KMS-11 (cell line): ENCODE measurements around the gene AKAP8L.

Experiments
- H2AFZ ChIP-seq: fragments of 200-600 bp; sonication (generic); 2 replicates; pipeline ENCODE4 v1.6.1; 2016; ENCODE audit warnings: antibody characterized with exemption, mixed run types, low read depth
- H3K27ac ChIP-seq: fragments of 200-600 bp; sonication (generic); 2 replicates; pipeline ENCODE4 v1.6.1; 2016; ENCODE audit warnings: mild to moderate bottlenecking, mixed run types
- H3K27me3 ChIP-seq: fragments of 200-600 bp; sonication (generic); 2 replicates; pipeline ENCODE4 v1.6.1; 2017; ENCODE audit warnings: mild to moderate bottlenecking, low read depth, mixed run types, moderate library complexity; ENCODE audit not compliant: insufficient read depth
- H3K36me3 ChIP-seq: fragments of 200-600 bp; sonication (generic); 2 replicates; pipeline ENCODE4 v1.6.1; 2017; ENCODE audit warnings: mild to moderate bottlenecking, mixed run types; ENCODE audit not compliant: insufficient read depth
- H3K4me1 ChIP-seq: fragments of 200-600 bp; sonication (generic); 2 replicates; pipeline ENCODE4 v1.6.1; 2016; ENCODE audit warnings: mild to moderate bottlenecking, low read depth, mixed run types; ENCODE audit not compliant: poor library complexity, severe bottlenecking
- H3K4me2 ChIP-seq: fragments of 200-600 bp; sonication (generic); 2 replicates; pipeline ENCODE4 v1.7.0; 2016; ENCODE audit warnings: mild to moderate bottlenecking, mixed run types
- H3K4me3 ChIP-seq: fragments of 200-600 bp; sonication (generic); IDR thresholded peaks from 2 replicates; pipeline ENCODE4 v1.6.1; 2017; ENCODE audit warnings: low read depth, low read length, mixed read lengths; ENCODE audit not compliant: insufficient read depth
- H3K79me2 ChIP-seq: fragments of 200-600 bp; sonication (generic); 2 replicates; pipeline ENCODE4 v1.6.1; 2016; ENCODE audit warnings: low read depth, mixed run types; ENCODE audit not compliant: insufficient read depth
- H3K9ac ChIP-seq: fragments of 200-600 bp; sonication (generic); 2 replicates; pipeline ENCODE4 v1.6.1; 2016; ENCODE audit warnings: mild to moderate bottlenecking, mixed run types
- H4K20me1 ChIP-seq: fragments of 200-600 bp; sonication (generic); 2 replicates; pipeline ENCODE4 v1.6.1; 2016; ENCODE audit warnings: mild to moderate bottlenecking, mixed run types; ENCODE audit not compliant: insufficient read depth
- TF ChIP-seq, protein P1 (sequence below): fragments of 200-600 bp; sonication (generic); conservative IDR thresholded peaks from 2 replicates; pipeline ENCODE4 v1.6.1; 2017; ENCODE audit warnings: low read depth, mild to moderate bottlenecking, antibody characterized with exemption, low read length, moderate library complexity, mixed read lengths

Gene AKAP8L

DNA sequence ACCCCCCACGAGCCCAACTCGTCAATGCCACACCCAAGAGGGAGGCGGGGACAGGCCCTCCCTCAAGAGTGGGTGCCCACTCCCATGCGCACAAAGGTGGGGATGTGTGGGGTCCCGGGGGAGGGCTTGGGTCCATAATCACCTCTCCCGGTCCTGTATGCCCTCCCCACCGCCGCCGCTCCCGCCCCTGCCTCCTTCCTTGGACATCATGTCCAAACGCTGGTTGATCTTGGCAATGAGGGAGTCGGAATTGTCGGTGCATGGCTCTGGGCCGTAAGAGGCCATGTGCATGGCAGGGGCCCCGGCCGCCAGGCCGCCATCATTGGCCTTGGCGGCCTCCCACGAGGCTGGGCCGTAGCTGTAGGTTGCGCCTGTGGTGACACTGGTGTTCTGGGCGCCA, 45.1 kb downstream of the AKAP8L start:
- Histone ChIP-seq H4K20me1 (no peaks in the 10 kb centered on the region), H3K79me2 (peaks cover 66% of the 10 kb centered on the region), H3K9ac (no peak overlapping the region), H3K36me3 (no peaks in the 10 kb centered on the region; the same call in 1 of the 2 replicates), H3K4me2 (no peak overlapping the region), H3K27ac (no peak overlapping the region), H2AFZ (no peak overlapping the region), H3K27me3 (no peaks in the 10 kb centered on the region), H3K4me1 (peaks cover 14% of the 10 kb centered on the region), H3K4me3 (no peak overlapping the region)
- TF ChIP-seq, protein P1, sequence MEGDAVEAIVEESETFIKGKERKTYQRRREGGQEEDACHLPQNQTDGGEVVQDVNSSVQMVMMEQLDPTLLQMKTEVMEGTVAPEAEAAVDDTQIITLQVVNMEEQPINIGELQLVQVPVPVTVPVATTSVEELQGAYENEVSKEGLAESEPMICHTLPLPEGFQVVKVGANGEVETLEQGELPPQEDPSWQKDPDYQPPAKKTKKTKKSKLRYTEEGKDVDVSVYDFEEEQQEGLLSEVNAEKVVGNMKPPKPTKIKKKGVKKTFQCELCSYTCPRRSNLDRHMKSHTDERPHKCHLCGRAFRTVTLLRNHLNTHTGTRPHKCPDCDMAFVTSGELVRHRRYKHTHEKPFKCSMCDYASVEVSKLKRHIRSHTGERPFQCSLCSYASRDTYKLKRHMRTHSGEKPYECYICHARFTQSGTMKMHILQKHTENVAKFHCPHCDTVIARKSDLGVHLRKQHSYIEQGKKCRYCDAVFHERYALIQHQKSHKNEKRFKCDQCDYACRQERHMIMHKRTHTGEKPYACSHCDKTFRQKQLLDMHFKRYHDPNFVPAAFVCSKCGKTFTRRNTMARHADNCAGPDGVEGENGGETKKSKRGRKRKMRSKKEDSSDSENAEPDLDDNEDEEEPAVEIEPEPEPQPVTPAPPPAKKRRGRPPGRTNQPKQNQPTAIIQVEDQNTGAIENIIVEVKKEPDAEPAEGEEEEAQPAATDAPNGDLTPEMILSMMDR, result no peak

GRCh38 chr19:15372891-15373301, 45.9 kb downstream of the AKAP8L start:
- no peaks in the 10 kb centered on the region for H3K27me3 ChIP-seq
- H3K36me3 ChIP-seq, result no peaks in the 10 kb centered on the region; the same call in 1 of the 2 replicates
- peaks cover 59% of the 10 kb centered on the region for H3K79me2 ChIP-seq
- H2AFZ ChIP-seq, result no peak overlapping the region
- H3K9ac ChIP-seq, result no peak overlapping the region
- TF ChIP-seq, protein P1, result no peak
- H3K4me3 ChIP-seq, result no peak overlapping the region
- no peaks in the 10 kb centered on the region for H4K20me1 ChIP-seq
- H3K4me1 ChIP-seq, result peaks cover 19% of the 10 kb centered on the region
- H3K27ac ChIP-seq, result no peak overlapping the region
- no peak overlapping the region for H3K4me2 ChIP-seq

- H3K27ac ChIP-seq, result no peak overlapping the region
- no peak overlapping the region for H3K4me2 ChIP-seq
- H3K4me1 ChIP-seq, result peaks cover 20% of the 10 kb centered on the region
- H2AFZ ChIP-seq, result no peak overlapping the region
- no peaks in the 10 kb centered on the region; the same call in 1 of the 2 replicates for H3K36me3 ChIP-seq
- H3K9ac ChIP-seq, result no peak overlapping the region
- TF ChIP-seq, protein P1, result no peak
- H3K79me2 ChIP-seq, result peaks cover 55% of the 10 kb centered on the region
- H3K4me3 ChIP-seq, result no peak overlapping the region
- no peaks in the 10 kb centered on the region for H3K27me3 ChIP-seq
- no peaks in the 10 kb centered on the region for H4K20me1 ChIP-seq
Measured at GRCh38 chr19:15372470-15372869, 46.3 kb downstream of the AKAP8L start.

GRCh38 chr19:15371786-15372380, 46.9 kb downstream of the AKAP8L start:
- TF ChIP-seq, protein P1, result no peak
- H3K4me3 ChIP-seq, result no peak overlapping the region
- H3K79me2 ChIP-seq, result peaks cover 49% of the 10 kb centered on the region
- H3K4me2 ChIP-seq, result no peak overlapping the region
- peaks cover 14% of the 10 kb centered on the region for H3K4me1 ChIP-seq
- H3K9ac ChIP-seq, result no peak overlapping the region
- H3K27me3 ChIP-seq, result no peaks in the 10 kb centered on the region
- H2AFZ ChIP-seq, result no peak overlapping the region
- H3K36me3 ChIP-seq, result no peaks in the 10 kb centered on the region; the same call in 1 of the 2 replicates
- H4K20me1 ChIP-seq, result no peaks in the 10 kb centered on the region
- no peak overlapping the region for H3K27ac ChIP-seq
